NB4 (cell line): ENCODE measurements around the gene ZSCAN20.

Source experiments
- MAX ChIP-seq: IDR thresholded peaks from 2 replicates; pipeline ENCODE4 v1.6.1; 2011; ENCODE audit warnings: low read depth, low read length
- POLR2A ChIP-seq: IDR thresholded peaks from 2 replicates; pipeline ENCODE4 v1.6.1; 2011; ENCODE audit warnings: mild to moderate bottlenecking; ENCODE audit not compliant: insufficient read length; ENCODE audit errors: extremely low read depth

GRCh38 chr1:33425900-33426299 lies 46.5 kb upstream of the ZSCAN20 start:
- no peak for TF ChIP-seq POLR2A
- no peak for TF ChIP-seq MAX
